Measurements from ENCODE around the gene ARHGAP22.

The ARHGAP22 gene

DNA sequence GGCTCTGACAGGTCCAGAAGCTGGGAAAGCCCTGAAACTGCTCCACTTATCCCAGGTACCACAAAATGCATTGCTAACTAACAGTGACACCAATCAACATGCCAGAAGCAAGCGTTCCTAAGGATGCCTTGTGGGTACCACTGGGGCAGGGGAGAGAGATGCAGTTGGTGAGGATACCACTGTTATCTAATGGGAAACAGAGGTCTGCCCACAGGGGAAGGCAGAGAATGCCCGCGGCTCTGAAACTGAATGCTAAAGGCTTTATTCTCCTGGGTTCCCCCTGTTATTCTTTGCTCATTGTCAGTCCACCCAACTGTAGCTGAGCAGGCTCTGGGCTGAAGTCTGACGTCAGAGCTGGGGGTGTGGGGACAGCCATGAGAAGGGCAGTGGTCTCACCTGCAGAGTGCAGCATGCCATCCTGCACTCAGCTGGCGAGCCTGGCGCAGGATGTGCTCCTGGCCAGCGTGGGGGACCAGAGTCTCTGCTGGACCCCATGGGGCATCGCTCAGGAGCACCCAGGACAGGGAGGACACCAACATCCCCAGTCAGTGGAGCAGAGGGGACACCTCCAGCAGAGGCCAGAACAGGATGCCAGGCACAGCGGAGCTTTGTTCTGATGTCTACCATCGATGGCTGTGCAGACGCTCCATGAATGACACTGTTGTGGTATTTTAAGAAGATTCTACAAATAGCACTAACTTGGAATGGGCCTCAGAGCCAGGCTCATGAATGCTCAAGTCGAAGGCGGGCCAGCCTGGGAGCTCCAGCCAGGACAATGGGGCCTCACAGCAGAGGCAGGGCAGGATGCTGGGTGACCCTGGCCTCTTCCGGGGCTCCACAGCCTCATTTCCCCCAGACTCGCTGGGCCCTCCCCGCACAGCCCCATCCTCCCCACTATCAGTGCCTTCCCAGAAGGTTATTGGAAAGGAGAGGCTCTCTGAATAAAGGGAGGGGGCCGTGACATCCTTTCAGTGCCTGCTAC is 95.8 kb downstream of the ARHGAP22 start:
- no peak for DNase-seq

DNA sequence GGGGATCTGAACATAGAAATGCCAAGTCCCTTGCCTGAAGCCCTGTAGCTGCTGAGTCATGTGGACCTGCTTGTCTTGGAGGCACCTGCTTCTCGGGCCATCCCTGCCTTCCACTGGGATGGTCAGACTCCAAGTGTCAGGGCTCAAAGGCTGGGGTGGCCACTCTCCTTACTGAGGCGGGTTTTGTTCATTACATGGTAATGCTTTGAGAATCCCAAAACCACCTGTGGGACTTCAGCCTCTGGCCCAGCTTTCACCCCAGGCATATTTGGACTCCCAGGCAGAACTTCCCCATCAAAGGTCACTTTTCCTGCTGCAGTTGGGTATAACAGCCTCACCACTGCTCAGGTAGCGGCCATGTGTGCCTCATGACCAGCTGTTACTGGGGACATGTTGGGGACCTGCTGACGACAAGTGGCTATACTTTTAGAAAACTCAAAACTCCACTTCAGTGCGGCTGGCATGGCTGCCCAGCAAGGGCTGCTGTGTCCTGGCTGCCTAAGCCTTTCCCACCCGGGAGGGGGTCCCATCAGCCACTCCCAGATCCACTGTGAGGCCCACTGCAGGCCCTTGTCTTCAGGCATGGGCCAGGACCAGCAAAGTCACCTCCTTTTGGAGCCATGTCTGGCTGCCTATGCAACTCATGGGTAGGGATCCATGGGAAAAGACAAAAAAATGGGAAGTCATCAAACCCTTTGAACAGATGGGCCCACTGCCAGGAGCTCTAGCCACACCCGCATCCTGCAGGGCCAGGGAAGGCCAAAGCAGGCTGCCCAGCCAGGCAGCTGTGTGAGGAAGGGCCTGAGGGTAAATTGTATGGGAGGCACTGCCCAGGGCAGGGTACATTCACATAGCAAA is 96.7 kb downstream of the ARHGAP22 start:
- no peak for DNase-seq

DNA sequence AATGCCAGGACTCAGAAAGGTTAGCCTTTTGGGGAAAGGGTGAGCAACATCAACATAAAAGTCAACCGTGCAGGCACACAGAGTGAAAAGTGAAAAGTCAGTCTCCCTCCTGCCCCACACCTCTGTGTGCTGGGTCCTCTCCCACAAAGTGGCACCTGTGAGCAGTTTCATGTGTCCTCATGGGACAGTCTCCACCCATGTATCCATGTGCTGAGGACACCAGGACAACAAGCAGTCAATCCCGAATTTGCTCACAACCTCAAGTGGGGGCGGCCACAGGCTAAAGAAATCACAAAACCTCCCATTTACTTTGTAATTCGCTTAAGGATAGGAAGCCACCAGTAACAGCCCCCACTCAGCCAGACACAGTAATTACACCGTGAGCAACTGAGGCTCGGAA is 97.4 kb downstream of the ARHGAP22 start:
- DNase-seq, result no peak

DNA sequence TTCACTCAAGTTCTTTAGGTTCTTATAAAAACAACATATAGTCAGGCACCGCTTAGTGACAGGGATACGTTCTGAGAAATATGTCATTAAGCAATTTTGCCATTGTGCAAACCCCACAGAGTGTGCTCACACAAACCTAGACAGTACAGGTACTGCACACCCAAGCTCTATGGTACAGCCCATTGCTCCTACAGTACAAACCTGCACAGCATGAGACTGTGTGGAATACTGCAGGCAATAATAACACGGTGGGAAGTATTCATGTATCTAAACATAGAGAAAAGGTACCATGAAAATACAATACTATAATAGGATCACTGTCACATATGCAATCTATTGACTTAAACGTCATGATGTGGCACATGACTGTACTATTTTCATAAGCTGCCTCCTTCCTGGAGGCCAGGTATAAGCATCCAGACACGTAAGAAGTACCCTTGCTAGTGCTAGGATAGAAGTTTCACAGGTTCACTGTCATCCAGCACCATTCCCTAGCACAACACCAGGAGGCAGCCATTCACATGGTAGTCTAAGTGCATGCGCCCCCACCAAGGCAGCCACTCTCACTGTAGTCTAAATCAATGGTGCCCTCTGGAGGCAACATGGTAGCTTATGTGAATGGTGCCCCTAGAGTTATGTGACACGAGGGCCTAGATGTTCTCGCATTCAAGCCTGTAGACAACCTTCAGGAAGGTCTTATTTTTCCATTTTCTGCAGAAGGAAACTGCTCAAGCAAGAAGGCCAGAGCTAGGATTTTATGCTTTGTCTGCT is 98.5 kb downstream of the ARHGAP22 start:
- DNase-seq, result no peak

DNA sequence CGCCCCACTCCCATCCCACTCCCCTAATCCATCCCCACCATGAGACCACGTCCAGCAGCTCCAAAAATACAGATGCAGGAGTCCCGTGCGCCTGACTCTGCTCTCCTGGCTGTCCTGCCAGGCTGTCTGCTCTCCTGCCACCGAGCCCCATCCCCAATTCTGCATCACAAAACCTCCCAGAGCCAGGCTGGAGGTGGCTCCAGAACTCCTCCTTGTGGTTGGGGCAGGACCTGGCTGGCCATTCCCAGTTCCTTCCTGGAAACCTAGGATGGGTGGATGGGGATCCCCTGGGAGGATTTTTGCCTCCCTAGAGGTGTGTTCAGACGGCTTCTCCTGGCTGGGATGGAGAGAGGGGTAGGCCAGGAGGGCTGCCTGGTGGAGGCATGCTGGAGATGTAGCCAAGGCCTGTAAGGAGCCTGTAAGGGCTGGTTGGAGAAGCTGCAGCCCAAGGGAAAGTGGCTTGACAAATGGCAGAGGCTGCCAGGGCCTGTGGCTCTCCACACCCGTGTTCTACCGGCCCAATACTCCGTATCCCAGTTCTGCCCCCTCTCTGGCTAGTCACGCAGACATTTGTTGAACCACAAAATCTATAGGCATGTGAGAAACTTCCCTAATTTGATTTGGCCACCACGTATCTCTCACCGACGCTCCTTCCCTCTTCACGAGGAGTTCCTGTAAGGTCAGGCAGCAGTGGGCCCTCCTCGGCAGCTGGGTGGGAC is 99.3 kb downstream of the ARHGAP22 start:
- DNase-seq, result no peak

DNA sequence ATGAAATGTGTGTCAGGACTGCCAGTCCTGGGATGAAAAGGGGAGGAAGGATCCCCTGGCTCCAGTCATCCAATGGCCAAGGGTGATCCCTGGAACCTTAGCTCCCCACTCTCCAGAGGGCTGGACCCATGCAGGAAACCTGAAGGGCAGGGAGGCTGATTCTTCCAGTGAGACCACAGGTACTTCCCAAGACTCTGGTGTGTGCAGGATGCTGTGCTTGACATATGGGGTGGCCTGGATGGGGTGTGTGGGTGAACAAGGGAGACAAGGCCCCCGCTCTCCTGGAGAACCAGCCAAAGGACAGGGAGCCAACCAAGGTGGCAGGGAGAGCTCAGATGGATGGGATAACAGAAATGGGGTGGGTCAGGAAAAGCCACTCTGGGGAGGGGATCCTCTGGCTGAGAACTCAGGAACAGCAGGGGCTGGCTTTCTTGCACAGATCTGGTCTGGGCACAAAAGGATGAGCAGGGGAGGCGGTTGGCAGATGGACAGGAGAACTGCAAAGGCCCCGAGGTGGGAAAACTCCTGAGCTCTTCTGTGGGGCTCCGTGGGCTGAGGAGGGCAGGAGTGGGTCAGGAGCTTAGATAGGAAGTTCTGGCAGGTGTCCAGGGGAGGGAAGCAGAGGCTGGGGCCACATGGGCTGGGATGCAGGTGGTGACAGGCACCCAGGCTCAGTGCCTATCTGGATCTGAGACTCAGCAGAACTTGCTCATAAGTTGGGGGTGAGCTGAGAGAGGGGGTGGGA is 100.6 kb downstream of the ARHGAP22 start:
- no peak for DNase-seq

DNA sequence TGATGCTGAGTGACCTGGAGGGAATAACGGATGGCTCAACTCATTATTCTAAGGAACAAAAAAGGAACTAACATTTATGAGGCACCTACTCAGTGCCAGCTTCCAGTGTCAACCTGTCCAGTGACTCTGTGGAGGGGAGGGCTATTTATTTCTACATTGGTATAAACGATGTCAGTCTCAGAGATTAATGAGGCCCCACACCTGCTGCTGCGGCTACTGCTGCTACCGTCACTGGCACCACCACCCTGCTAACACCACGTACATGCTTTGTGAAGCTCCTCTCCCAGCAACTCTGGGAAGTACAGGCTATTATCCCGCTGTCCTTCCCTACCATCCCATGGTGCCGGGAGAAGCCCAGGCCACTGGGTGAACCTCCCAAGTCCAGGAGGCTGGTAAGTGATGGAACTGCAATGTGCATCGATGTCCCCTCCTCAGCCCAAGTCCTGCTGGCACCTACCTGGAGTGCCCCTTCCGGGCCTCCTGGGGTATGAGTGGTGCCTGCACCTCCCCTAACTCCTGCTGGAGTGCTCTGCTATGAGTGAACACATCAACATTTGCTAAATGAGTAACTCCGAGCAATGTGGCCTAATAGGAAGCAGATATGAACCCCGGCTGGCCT is 101.5 kb downstream of the ARHGAP22 start:
- DNase-seq, result no peak

DNA sequence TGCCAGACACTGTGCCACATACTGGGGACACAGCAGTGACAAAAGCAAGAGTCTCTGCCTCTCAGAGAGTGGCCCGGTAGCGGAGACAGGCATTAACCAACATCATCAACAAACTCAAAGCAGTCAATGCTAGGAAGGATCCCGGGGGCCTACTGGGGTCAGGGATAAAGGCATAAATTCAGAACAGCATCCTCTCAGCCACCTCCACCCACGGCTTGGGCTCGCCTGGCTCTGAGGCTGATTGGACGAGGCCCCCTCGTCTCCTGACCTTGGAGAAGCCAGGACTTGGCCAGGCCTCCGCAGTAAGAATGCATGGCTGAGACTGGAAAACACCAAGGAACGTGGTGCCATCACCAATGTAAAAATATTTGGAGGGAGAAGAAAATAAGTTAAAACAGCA is 102.1 kb downstream of the ARHGAP22 start:
- no peak for DNase-seq

DNA sequence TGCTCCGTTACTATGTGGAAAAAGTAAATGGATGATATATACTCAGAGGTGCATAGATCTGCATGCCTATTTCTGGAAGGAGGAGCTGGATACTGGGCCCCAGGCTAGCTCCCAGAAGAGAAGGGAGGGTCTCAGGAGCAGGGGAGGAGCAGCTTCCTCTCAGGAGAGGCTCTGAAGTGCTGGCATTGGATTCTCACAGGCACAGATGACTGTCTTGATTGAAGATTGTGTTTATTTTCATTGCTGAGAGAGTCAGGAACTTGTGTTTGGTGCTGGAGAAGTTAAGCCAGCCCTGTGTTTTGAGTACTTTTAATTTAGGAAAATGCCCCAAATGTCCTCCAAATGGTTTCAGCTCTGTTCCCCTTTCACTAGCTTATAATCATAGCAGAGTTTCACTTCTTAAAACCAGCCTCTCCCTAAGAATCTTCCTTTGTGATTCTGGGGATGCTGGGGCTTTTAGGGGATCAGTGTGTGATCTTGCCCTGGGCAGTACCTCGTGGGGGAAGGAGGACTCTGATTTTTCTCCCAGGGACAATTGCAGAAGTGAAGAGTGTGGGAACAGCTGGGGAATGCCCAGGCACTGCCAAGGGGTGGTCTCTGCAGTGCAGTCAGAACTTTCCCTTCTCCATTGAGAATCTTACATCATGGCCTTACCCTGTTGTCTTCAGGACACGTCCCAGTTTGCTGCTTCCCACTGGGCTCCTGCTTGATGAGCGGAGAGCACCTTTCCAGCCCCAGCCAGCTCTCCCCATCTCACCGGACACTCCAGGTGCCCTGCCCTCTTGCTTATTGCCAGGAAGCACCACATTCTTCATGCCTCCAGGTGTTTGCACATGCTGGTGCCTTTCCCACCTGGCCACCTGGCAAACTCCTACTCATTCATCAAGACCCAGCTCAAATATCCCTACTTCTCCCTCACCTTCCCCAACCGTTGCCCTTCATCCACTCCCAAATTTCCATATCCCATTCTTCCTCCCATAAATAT is 102.8 kb downstream of the ARHGAP22 start:
- no peak for DNase-seq

DNA sequence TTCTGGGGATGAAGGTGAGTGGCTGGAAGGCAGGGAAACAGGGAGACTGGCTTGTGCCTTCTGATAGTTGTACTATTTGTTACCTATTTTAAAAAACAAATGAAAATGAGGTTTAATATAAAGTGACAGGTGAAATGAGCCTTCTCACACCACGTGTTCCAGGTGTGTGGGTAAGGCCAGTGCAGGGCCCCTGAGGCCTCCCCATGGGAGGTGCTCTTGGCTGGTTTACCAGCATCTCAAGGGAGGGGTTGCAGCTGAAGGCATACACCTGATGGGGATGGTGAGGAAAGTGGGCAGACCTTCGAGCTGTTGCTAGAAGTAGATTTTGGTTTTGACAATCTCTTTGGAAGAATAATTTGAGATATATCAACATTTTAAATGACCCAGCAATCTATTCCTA is 103.6 kb downstream of the ARHGAP22 start:
- no peak for DNase-seq

DNA sequence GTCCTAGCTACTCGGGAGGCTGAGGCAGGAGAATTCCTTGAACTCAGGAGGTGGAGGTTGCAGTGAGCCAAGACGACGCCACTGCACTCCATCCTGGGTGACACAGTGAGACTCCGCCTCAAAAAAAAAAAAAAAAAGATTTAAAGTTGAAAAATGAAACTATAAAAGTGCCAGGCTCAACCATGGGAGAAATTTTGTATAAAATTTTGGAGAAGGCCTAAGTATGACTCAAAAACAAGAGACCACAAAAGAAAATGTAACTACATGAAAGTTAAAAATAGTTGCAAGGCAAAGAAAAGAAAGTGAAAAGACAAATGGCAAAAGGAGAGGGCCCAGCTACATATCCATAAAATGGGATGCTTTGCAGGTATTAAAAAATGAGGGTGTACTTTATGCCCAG is 104.1 kb downstream of the ARHGAP22 start:
- DNase-seq, result no peak

DNA sequence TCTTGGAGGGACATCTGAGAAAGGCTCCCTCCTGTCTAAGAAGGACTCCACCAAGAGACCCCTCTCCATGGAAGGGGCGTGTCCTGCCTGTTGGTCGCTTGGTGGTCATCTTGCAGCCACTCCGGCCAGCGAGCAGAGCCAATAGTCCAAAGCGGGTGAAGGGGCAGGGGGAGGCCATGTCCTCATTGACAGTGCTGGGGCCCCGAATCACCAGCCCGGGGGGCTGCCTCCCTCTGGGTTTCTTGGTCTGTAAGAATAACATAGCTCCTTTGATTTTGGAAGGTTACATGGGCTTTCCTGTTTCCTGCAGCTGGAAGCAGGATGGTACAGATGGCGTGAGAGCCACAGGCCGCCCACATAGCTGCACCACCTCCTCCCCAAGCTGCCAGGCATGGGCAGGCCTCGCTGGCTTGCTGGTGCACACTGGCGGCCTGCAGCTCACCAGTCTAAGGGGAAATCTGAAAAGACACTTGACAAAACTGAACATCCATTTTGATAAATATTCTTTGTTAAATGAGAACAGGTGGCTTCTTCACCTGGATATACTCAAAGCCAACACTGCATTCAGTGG is 105.8 kb downstream of the ARHGAP22 start:
- DNase-seq, result no peak

DNA sequence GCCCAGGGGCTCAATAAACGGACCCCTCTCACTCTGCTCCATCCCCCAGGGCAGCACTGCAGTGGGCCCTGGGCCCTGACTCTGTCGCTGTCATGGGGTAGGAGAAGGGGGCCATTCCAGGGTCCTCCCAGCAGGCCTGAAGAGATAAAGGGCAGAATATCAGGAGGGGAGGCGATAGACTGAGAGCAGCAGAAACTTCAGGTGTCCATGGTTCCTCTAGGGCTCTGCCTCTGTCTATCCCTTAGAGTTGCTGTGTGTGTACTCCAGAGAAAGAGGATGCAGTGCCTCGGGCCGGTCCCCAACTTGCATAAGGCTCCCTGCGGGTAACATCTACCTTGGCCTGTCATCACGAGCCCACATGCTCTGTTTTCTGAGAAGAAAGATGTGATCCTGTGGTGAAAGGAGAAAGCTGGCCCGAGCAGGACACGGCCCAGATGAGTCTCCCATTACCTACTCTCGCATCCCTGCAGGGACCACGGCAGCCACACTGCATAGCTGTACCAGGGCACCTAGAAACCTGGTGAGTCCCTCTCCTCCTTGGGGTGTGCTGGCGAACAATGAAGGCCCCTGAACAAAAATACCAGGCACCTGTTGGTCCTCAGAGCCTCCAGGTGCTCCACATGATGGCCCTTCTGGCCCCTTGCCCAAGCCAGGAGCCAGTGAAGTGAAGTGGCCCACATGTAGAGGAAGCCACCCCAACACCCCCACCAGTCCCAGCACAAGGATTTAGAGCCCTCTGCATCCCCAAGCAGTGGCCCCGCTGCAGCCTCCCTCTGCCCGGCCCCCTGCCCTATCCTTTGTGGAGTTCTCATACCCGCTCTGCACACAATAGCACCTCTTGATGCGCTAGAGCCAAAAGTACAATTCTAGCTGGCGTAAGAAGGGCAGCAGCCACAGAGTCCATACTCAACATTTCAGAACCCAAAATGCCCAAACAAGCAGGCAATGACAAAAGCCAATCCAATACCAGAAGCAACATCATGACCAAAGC is 106.8 kb downstream of the ARHGAP22 start:
- DNase-seq, result no peak

DNA sequence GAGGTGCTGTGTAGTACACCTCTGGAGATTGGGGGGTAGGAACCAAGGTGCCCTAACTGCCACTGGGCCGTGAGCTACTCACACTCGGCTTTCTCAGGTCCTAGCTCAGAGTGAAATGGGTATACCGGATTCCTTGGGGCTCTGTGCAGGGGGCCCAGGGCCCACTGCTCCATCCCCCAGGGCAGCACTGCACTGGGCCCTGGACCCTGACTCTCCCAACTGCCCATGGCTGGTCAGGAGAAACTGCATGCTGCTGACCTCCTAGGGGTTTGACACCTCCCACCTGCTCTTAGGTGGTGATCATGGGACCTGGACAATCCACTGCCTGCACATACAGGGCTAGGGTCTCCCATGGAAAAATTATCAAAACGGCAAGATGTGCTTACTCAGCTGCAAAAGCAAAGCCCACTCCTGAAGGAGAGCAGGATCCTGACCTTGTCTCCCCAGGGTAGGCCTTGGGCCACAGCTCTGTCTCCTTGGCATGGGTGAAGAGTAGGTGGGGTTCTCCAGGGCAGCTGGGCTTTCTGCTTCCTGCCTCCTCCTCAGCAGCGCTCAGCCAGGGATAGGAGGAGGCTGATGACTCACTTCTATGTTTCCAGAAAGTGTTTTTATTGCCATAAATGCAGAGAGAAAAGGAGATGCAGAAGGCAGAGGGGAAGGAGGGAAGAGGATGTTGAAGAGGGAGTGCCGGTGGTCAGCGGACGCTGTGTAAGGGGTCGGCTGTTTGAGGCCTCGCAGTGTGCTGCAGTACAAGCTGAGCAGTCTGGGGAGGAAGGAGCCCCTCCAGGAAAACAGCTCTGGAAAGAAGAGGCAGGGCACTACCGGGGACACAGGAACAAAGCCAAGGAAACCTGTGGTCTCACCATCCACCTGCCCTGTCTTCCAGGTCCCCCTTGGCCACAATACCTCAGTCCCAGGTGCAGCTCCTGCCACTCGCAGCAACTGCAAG is 107.8 kb downstream of the ARHGAP22 start:
- DNase-seq, result no peak

DNA sequence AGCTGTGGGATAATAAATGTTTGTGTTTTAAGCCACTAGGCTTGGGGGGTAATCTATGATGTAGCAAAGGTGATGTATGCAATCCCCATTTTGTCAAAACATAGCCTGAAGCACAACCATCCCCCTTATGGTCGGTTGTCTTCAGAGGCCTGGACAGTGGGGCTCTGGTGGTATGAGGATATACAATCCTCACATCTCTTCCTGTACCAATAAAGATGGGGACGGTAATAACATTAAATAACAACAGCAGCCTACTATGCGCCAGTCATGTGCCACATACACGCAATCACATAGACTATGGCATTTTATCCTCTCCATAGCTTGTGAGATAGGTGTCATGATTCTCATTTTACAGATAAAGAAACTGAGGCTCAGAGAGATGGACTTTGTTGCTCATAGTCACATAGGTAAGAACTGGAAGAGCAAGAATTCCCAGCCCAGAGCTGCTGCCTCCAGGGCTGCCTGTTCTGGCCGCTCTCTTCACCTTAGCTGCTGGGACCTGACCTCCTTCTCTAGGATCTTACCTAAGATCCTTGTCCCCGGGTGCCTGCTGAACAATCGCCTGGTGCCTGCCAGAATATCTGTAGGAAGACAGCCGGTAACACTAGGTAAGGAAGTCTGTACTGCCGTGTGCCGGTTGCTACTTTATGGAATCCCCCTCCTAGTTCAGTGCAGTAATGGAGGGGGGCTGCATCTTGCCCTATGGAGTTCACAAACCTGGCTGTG is 108.6 kb downstream of the ARHGAP22 start:
- no peak for DNase-seq

Measured in CD4-positive, alpha-beta T cell treated with Interleukin-17A for 4 hours (primary cell).